Tibial nerve (tissue), 4 donors: Measurements from ENCODE around the gene NCOR1. TPM values are rescaled to one million over a fixed set of nuclear protein-coding genes. Genes with fewer than 3 reads are reported as not detected.
"Not testable (repeated sequence)": the region's sequence is repeated elsewhere in the genome, so short reads cannot be mapped to it uniquely, and the experiment has no call there.

ENCODE experiments used
- DNase-seq, 2 donors: peaks; one replicate each; pipeline ENCODE4 v3.0.0-alpha.2; 2019; ENCODE audit warnings: low spot score in 2 of 2
- H3K27ac ChIP-seq, 4 donors: fragments of 200-600 bp; sonication (generic) in 3 of 4; one replicate each; pipeline ENCODE4 v1.5.1; 2017 to 2019; ENCODE audit warnings: mild to moderate bottlenecking in 1 of 4
- H3K27me3 ChIP-seq, 2 donors: fragments of 200-600 bp; sonication (generic) in 1 of 2; one replicate each; pipeline versions ENCODE4 v1.5.1 to v1.6.0; 2017 to 2019
- H3K36me3 ChIP-seq, 3 donors: fragments of 200-600 bp; sonication (generic); one replicate each; pipeline ENCODE4 v1.5.1; 2018 to 2019
- H3K4me1 ChIP-seq, 4 donors: fragments of 200-600 bp; sonication (generic) in 3 of 4; one replicate each; pipeline ENCODE4 v1.5.1; 2017 to 2019
- H3K4me3 ChIP-seq, 4 donors: fragments of 200-600 bp; sonication (generic) in 3 of 4; one replicate each; pipeline ENCODE4 v1.5.1; 2017 to 2019; ENCODE audit warnings: mild to moderate bottlenecking in 1 of 4, moderate library complexity in 1 of 4
- H3K9me3 ChIP-seq, 4 donors: fragments of 200-600 bp; sonication (generic) in 3 of 4; one replicate each; pipeline ENCODE4 v1.5.1; 2017 to 2019
- CTCF ChIP-seq, 5 experiments: fragments of 200-600 bp in 3 of 5; fragments of 450-650 bp in 2 of 5; sonication (generic) in 3 of 5; IDR thresholded peaks; one replicate each; pipeline ENCODE4 v1.5.1; 2016 to 2019; ENCODE audit warnings: antibody characterized with exemption in 5 of 5, mild to moderate bottlenecking in 3 of 5, moderate library complexity in 2 of 5
- EP300 ChIP-seq, 2 donors: sonication (generic); formaldehyde crosslinking; IDR thresholded peaks; one replicate each; pipeline ENCODE4 v1.6.1; 2017; ENCODE audit warnings: antibody characterized with exemption in 2 of 2, mild to moderate bottlenecking in 1 of 2
- POLR2A ChIP-seq, 2 donors: fragments of 450-650 bp; IDR thresholded peaks; one replicate each; pipeline ENCODE4 v1.6.1; 2017; ENCODE audit warnings: antibody characterized with exemption in 2 of 2, mild to moderate bottlenecking in 2 of 2, moderate library complexity in 2 of 2
- WGBS, 2 donors: methylation state at CpG; one replicate each; pipeline ENCODE4 v1.1.5; 2018; 5-methylcytosine and 5-hydroxymethylcytosine counted together
- total RNA-seq, 4 donors: library from RNA; depleted of rRNA; stranded (reverse); fragments of >200 nt; gene quantifications; one replicate each; pipeline ENCODE4 v1.1.0, GENCODE V29; 2016

The NCOR1 gene
- total RNA-seq, 4 donors from 2014 or later: 115 to 248 (median 169) TPM

GRCh38 chr17:16189791-16190348 lies 25.5 kb downstream of the NCOR1 start:
- no peak overlapping the region for H3K4me3 ChIP-seq
- no peak overlapping the region for H3K27ac ChIP-seq
- no peaks in the 10 kb centered on the region for H3K27me3 ChIP-seq
- no peak for DNase-seq
- no peak for TF ChIP-seq POLR2A (IDR thresholded peaks at IDR 0.05)
- TF ChIP-seq EP300 (IDR thresholded peaks at IDR 0.05): no peak
- no peak for TF ChIP-seq CTCF (IDR thresholded peaks at IDR 0.05)
- no peaks in the 10 kb centered on the region for H3K9me3 ChIP-seq
- peaks cover 0 to 18% (median 0%) of the 10 kb centered on the region in 4 donors for H3K4me1 ChIP-seq
- peaks cover 0 to 42% (median 0%) of the 10 kb centered on the region in 3 donors for H3K36me3 ChIP-seq
- 73 to 76% methylated on average over 3 of the region's 3 CpGs for whole genome bisulfite sequencing, 2 donors

- TF ChIP-seq EP300 (IDR thresholded peaks at IDR 0.05) (no peak), CTCF (IDR thresholded peaks at IDR 0.05) (no peak), POLR2A (IDR thresholded peaks at IDR 0.05) (no peak)
- no peaks in the 10 kb centered on the region for H3K9me3 ChIP-seq
- DNase-seq: no peak
- H3K4me1 ChIP-seq: peaks cover 0 to 18% (median 0%) of the 10 kb centered on the region in 4 donors
- no peaks in the 10 kb centered on the region for H3K27me3 ChIP-seq
- H3K4me3 ChIP-seq: no peak overlapping the region
- no peak overlapping the region for H3K27ac ChIP-seq
- peaks cover 0 to 42% (median 0%) of the 10 kb centered on the region in 3 donors for H3K36me3 ChIP-seq
- WGBS, 2 donors: 87 to 93% methylated on average over 5 of the region's 5 CpGs
Observed at GRCh38 chr17:16187642-16188041, 27.7 kb downstream of the NCOR1 start.

- Histone ChIP-seq H3K4me1 (no peaks in the 10 kb centered on the region), H3K4me3 (no peak overlapping the region), H3K9me3 (no peaks in the 10 kb centered on the region), H3K27ac (no peak overlapping the region), H3K27me3 (no peaks in the 10 kb centered on the region), H3K36me3 (peaks cover 0 to 43% (median 0%) of the 10 kb centered on the region in 3 donors)
- 97 to 98% methylated on average over 1 of the region's 1 CpG for WGBS, 2 donors
- DNase-seq: no peak
- TF ChIP-seq CTCF (IDR thresholded peaks at IDR 0.05): no peak
- no peak for TF ChIP-seq POLR2A (IDR thresholded peaks at IDR 0.05)
- TF ChIP-seq EP300 (IDR thresholded peaks at IDR 0.05): no peak
Observed at GRCh38 chr17:16181581-16181980, 33.8 kb downstream of the NCOR1 start.

- H3K4me1 ChIP-seq: no peaks in the 10 kb centered on the region
- no peak overlapping the region for H3K27ac ChIP-seq
- no peaks in the 10 kb centered on the region for H3K9me3 ChIP-seq
- TF ChIP-seq CTCF (IDR thresholded peaks at IDR 0.05): no peak
- no peak overlapping the region for H3K4me3 ChIP-seq
- 97% methylated on average over 5 of the region's 5 CpGs for WGBS, 2 donors
- no peaks in the 10 kb centered on the region for H3K27me3 ChIP-seq
- no peak for DNase-seq
- peaks cover 0 to 16% (median 0%) of the 10 kb centered on the region in 3 donors for H3K36me3 ChIP-seq
Observed at GRCh38 chr17:16178836-16179235, 36.5 kb downstream of the NCOR1 start.

- Histone ChIP-seq H3K27ac (no peak overlapping the region), H3K9me3 (no peaks in the 10 kb centered on the region), H3K4me1 (no peaks in the 10 kb centered on the region), H3K4me3 (no peak overlapping the region), H3K27me3 (no peaks in the 10 kb centered on the region), H3K36me3 (peaks cover 0 to 34% (median 0%) of the 10 kb centered on the region in 3 donors)
- WGBS, 2 donors: 61 to 62% methylated on average over 7 of the region's 7 CpGs
- DNase-seq: no peak
- no peak for TF ChIP-seq POLR2A (IDR thresholded peaks at IDR 0.05)
- no peak for TF ChIP-seq EP300 (IDR thresholded peaks at IDR 0.05)
- TF ChIP-seq CTCF (IDR thresholded peaks at IDR 0.05): no peak
Observed at GRCh38 chr17:16171613-16172012, 43.7 kb downstream of the NCOR1 start.

- H3K9me3 ChIP-seq, H3K27me3 ChIP-seq, DNase-seq, H3K4me3 ChIP-seq, H3K27ac ChIP-seq, H3K4me1 ChIP-seq: not testable (repeated sequence)
- WGBS, 2 donors: 93 to 98% methylated on average over 4 of the region's 4 CpGs
- peaks cover 0 to 39% (median 0%) of the 10 kb centered on the region in 3 donors for H3K36me3 ChIP-seq
Observed at GRCh38 chr17:16166766-16167165, 48.6 kb downstream of the NCOR1 start.
